GM21390 (cell line): ENCODE measurements around the gene DDX19B.
"Not testable (repeated sequence)": the region's sequence is repeated elsewhere in the genome, so short reads cannot be mapped to it uniquely, and the experiment has no call there.

Experiments used
- ATAC-seq: cut with Tn5 transposase; IDR thresholded peaks from one replicate; pipeline ENCODE4 v1.9.1; 2021; ENCODE audit not compliant: unreplicated experiment

Gene DDX19B

GRCh38 chr16:70287304-70287971, 11.5 kb upstream of the DDX19B start:
- ATAC-seq = not testable (repeated sequence)

- ATAC-seq = peak; percentile 97
Observed at GRCh38 chr16:70289229-70290094, 9.5 kb upstream of the DDX19B start, which contains the start of gene AARS1. Gene AARS1, minus strand, starts transcription at chr16:70289506. Its CDS starts 6,743 bp downstream, at chr16:70282763.

GRCh38 chr16:70290949-70291519, 8.0 kb upstream of the DDX19B start:
- no peak for ATAC-seq

- not testable (repeated sequence) for ATAC-seq
Observed at GRCh38 chr16:70292148-70292547, 6.8 kb upstream of the DDX19B start.

GRCh38 chr16:70294385-70295025, 4.5 kb upstream of the DDX19B start:
- no peak for ATAC-seq

GRCh38 chr16:70295634-70296033, 3.4 kb upstream of the DDX19B start:
- no peak for ATAC-seq

- ATAC-seq = no peak
Observed at GRCh38 chr16:70301121-70301520, 2.1 kb downstream of the DDX19B start.

- no peak for ATAC-seq
Observed at GRCh38 chr16:70302745-70303144, 3.8 kb downstream of the DDX19B start.

GRCh38 chr16:70304892-70305448, 6.0 kb downstream of the DDX19B start:
- no peak for ATAC-seq

- no peak for ATAC-seq
Observed at GRCh38 chr16:70306880-70307279, 7.9 kb downstream of the DDX19B start.

GRCh38 chr16:70307726-70308125, 8.7 kb downstream of the DDX19B start:
- not testable (repeated sequence) for ATAC-seq

GRCh38 chr16:70320121-70320520, 21.1 kb downstream of the DDX19B start:
- no peak for ATAC-seq

GRCh38 chr16:70324998-70325747, 26.2 kb downstream of the DDX19B start:
- ATAC-seq = no peak

GRCh38 chr16:70331091-70331490, 32.1 kb downstream of the DDX19B start:
- no peak for ATAC-seq

- ATAC-seq = no peak
Observed at GRCh38 chr16:70331588-70332358, 32.8 kb downstream of the DDX19B start.

GRCh38 chr16:70332728-70333127, 33.7 kb downstream of the DDX19B start:
- not testable (repeated sequence) for ATAC-seq

GRCh38 chr16:70337814-70338213, 38.8 kb downstream of the DDX19B start:
- no peak for ATAC-seq

GRCh38 chr16:70341600-70341999, 42.6 kb downstream of the DDX19B start:
- ATAC-seq = no peak

GRCh38 chr16:70342016-70342415, 43.0 kb downstream of the DDX19B start:
- ATAC-seq = no peak
